SJSA1 (cell line): Measurements from ENCODE around the gene SLMAP. TPM values are rescaled to one million over a fixed set of nuclear protein-coding genes. Genes with fewer than 3 reads are reported as not detected.

ENCODE experiments used
- DNase-seq, 2 experiments: peaks; one replicate each; pipeline ENCODE4 v3.0.0-alpha.2; 2015 to 2020; ENCODE audit warnings: low spot score in 2 of 2, low read depth in 1 of 2
- H3K27ac ChIP-seq: fragments of 250-450 bp; sonication (Bioruptor Pico); 2 replicates; pipeline ENCODE4 v1.5.1; 2020; ENCODE audit warnings: mild to moderate bottlenecking, moderate library complexity
- H3K27me3 ChIP-seq: fragments of 250-450 bp; sonication (Bioruptor Pico); replicated peaks from 2 replicates; pipeline ENCODE4 v1.5.1; 2020; ENCODE audit warnings: mild to moderate bottlenecking, moderate library complexity
- H3K36me3 ChIP-seq: fragments of 250-450 bp; sonication (Bioruptor Pico); 2 replicates; pipeline ENCODE4 v1.5.1; 2020; ENCODE audit warnings: mild to moderate bottlenecking
- H3K4me1 ChIP-seq: fragments of 250-450 bp; sonication (Bioruptor Pico); replicated peaks from 2 replicates; pipeline ENCODE4 v1.6.1; 2021; ENCODE audit warnings: mild to moderate bottlenecking
- H3K4me3 ChIP-seq: fragments of 250-450 bp; sonication (Bioruptor Pico); 2 replicates; pipeline ENCODE4 v1.5.1; 2020; ENCODE audit warnings: mild to moderate bottlenecking
- H3K9me3 ChIP-seq: fragments of 250-450 bp; sonication (Bioruptor Pico); replicated peaks from 2 replicates; pipeline ENCODE4 v1.5.1; 2020; ENCODE audit warnings: mild to moderate bottlenecking
- total RNA-seq: library from RNA; depleted of rRNA; stranded (reverse); fragments of >200 nt; shearing (Covaris generic); gene quantifications from 2 replicates; pipeline ENCODE4 v1.2.3, GENCODE V29; 2014

SLMAP gene
- total RNA-seq, 1 experiment from 2014 or later, result 36.0 TPM

- no peak for DNase-seq
- Histone ChIP-seq H3K27ac (no peak overlapping the region), H3K4me3 (no peak overlapping the region), H3K9me3 (no peaks in the 10 kb centered on the region), H3K27me3 (no peaks in the 10 kb centered on the region), H3K4me1 (no peaks in the 10 kb centered on the region), H3K36me3 (no peaks in the 10 kb centered on the region)
These were observed 183.7 kb downstream of the SLMAP start for GRCh38 chr3:57939775-57940174.

GRCh38 chr3:57942388-57942787 lies 186.3 kb downstream of the SLMAP start:
- Histone ChIP-seq H3K4me3 (no peak overlapping the region), H3K27me3 (no peaks in the 10 kb centered on the region), H3K4me1 (no peaks in the 10 kb centered on the region), H3K27ac (no peak overlapping the region), H3K36me3 (no peaks in the 10 kb centered on the region), H3K9me3 (no peaks in the 10 kb centered on the region)
- no peak for DNase-seq

GRCh38 chr3:57942872-57943283 lies 186.8 kb downstream of the SLMAP start:
- Histone ChIP-seq H3K4me3 (no peak overlapping the region), H3K36me3 (no peaks in the 10 kb centered on the region), H3K9me3 (no peaks in the 10 kb centered on the region), H3K27me3 (no peaks in the 10 kb centered on the region), H3K4me1 (no peaks in the 10 kb centered on the region), H3K27ac (no peak overlapping the region)
- DNase-seq, result no peak

- Histone ChIP-seq H3K36me3 (no peaks in the 10 kb centered on the region), H3K4me3 (no peak overlapping the region), H3K9me3 (no peaks in the 10 kb centered on the region), H3K27me3 (no peaks in the 10 kb centered on the region), H3K27ac (no peak overlapping the region), H3K4me1 (peaks cover 7% of the 10 kb centered on the region)
- no peak for DNase-seq
These were observed 187.7 kb downstream of the SLMAP start for GRCh38 chr3:57943525-57944495.

GRCh38 chr3:57946970-57947381 lies 190.9 kb downstream of the SLMAP start:
- Histone ChIP-seq H3K27me3 (no peaks in the 10 kb centered on the region), H3K27ac (no peak overlapping the region), H3K4me1 (peaks cover 33% of the 10 kb centered on the region), H3K4me3 (no peak overlapping the region), H3K9me3 (no peaks in the 10 kb centered on the region), H3K36me3 (no peaks in the 10 kb centered on the region)
- no peak for DNase-seq

- Histone ChIP-seq H3K9me3 (no peaks in the 10 kb centered on the region), H3K27me3 (no peaks in the 10 kb centered on the region), H3K36me3 (no peaks in the 10 kb centered on the region), H3K4me1 (peaks cover 43% of the 10 kb centered on the region), H3K4me3 (no peak overlapping the region), H3K27ac (no peak overlapping the region)
- no peak for DNase-seq
These were observed 192.1 kb downstream of the SLMAP start for GRCh38 chr3:57948080-57948671.

GRCh38 chr3:57948781-57949242 lies 192.7 kb downstream of the SLMAP start:
- Histone ChIP-seq H3K27ac (no peak overlapping the region), H3K27me3 (no peaks in the 10 kb centered on the region), H3K36me3 (no peaks in the 10 kb centered on the region), H3K4me3 (no peak overlapping the region), H3K4me1 (peaks cover 43% of the 10 kb centered on the region), H3K9me3 (no peaks in the 10 kb centered on the region)
- peak in 1 of 2 experiments; percentile 35 for DNase-seq

- Histone ChIP-seq H3K36me3 (no peaks in the 10 kb centered on the region), H3K27ac (no peak overlapping the region), H3K4me1 (peaks cover 43% of the 10 kb centered on the region), H3K4me3 (no peak overlapping the region), H3K9me3 (no peaks in the 10 kb centered on the region), H3K27me3 (no peaks in the 10 kb centered on the region)
- DNase-seq, result no peak
These were observed 193.2 kb downstream of the SLMAP start for GRCh38 chr3:57949344-57949743.

GRCh38 chr3:57949785-57950615 lies 193.9 kb downstream of the SLMAP start:
- DNase-seq, result no peak
- H3K4me1 ChIP-seq, result peaks cover 43% of the 10 kb centered on the region
- no peaks in the 10 kb centered on the region for H3K27me3 ChIP-seq
- no peaks in the 10 kb centered on the region for H3K36me3 ChIP-seq
- no peak overlapping the region for H3K4me3 ChIP-seq
- no peak overlapping the region for H3K27ac ChIP-seq
- H3K9me3 ChIP-seq, result no peaks in the 10 kb centered on the region

GRCh38 chr3:57951066-57951882 lies 195.2 kb downstream of the SLMAP start:
- no peaks in the 10 kb centered on the region for H3K9me3 ChIP-seq
- DNase-seq, result peak; percentile 72 to 78
- no peaks in the 10 kb centered on the region for H3K27me3 ChIP-seq
- peaks cover 53% of the 10 kb centered on the region for H3K4me1 ChIP-seq
- H3K27ac ChIP-seq, result peak overlapping the region; percentile 81
- no peak overlapping the region for H3K4me3 ChIP-seq
- H3K36me3 ChIP-seq, result no peaks in the 10 kb centered on the region

- Histone ChIP-seq H3K4me1 (peaks cover 61% of the 10 kb centered on the region), H3K4me3 (no peak overlapping the region)
- DNase-seq, result peak; percentile 73 to 87
These were observed 196.1 kb downstream of the SLMAP start for GRCh38 chr3:57952208-57952631.

GRCh38 chr3:57952651-57953050 lies 196.5 kb downstream of the SLMAP start:
- H3K9me3 ChIP-seq, result no peaks in the 10 kb centered on the region
- no peaks in the 10 kb centered on the region for H3K36me3 ChIP-seq
- H3K4me1 ChIP-seq, result peaks cover 61% of the 10 kb centered on the region
- H3K27ac ChIP-seq, result peak overlapping the region; percentile 81
- DNase-seq, result no peak
- H3K4me3 ChIP-seq, result no peak overlapping the region
- no peaks in the 10 kb centered on the region for H3K27me3 ChIP-seq

More at GRCh38 chr3:57952208-57952631, 196.1 kb downstream of the SLMAP start:
- no peaks in the 10 kb centered on the region for H3K27me3 ChIP-seq
- no peaks in the 10 kb centered on the region for H3K36me3 ChIP-seq
- H3K9me3 ChIP-seq, result no peaks in the 10 kb centered on the region
- peak overlapping the region; percentile 81 for H3K27ac ChIP-seq

GRCh38 chr3:57953576-57953975 lies 197.5 kb downstream of the SLMAP start:
- Histone ChIP-seq H3K9me3 (no peaks in the 10 kb centered on the region), H3K4me3 (no peak overlapping the region), H3K36me3 (no peaks in the 10 kb centered on the region), H3K27me3 (no peaks in the 10 kb centered on the region), H3K27ac (no peak overlapping the region), H3K4me1 (peaks cover 63% of the 10 kb centered on the region)
- no peak for DNase-seq
